B cell (primary cell): ENCODE results near the gene CHST9.

Experiments used
- CTCF ChIP-seq: fragments of 200-600 bp; IDR thresholded peaks from one replicate; pipeline ENCODE4 v1.8.0; 2022; ENCODE audit warnings: antibody characterized with exemption, mild to moderate bottlenecking
- EZH2 ChIP-seq: IDR thresholded peaks from 2 replicates; pipeline ENCODE4 v1.6.1; 2012; ENCODE audit warnings: borderline replicate concordance, low read depth, mild to moderate bottlenecking, moderate library complexity, low read length; ENCODE audit not compliant: insufficient read depth, poor library complexity, severe bottlenecking

DNA sequence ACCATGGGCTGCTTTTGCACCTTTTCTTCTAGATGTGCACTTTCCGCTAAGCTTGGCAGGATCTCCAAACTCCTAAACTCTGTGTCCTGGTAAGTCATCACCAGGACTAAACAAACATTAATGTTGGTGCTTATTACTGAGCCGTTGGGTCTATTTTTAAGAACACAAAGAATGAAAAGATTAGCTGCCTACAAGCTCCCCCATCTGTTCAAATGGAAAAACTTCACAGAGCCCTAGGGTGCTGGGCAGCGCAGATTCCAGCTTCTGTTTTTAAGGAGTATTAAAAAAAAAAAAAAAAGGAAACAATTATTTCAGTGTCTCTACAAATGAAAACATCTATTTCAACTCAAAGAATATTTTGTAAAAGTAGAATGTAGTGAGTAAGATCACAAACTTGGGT, 221.8 kb downstream of the CHST9 start:
- TF ChIP-seq CTCF, result no peak
- no peak for TF ChIP-seq EZH2
